ENCODE measurements around the gene FCRL5.

The FCRL5 gene

GRCh38 chr1:157584503-157584902, 32.2 kb upstream of the FCRL5 start:
- no peaks in the 10 kb centered on the region for H3K27me3 ChIP-seq (ENCODE audit: insufficient read depth, poor library complexity, severe bottlenecking)
- H3K4me3 ChIP-seq (replicated peaks; ENCODE audit: insufficient read depth, low read length) = no peak overlapping the region
- no peak for DNase-seq (ENCODE audit: low read depth in 1 of 2, low spot score in 1 of 2)
- H3K27ac ChIP-seq (replicated peaks) = no peak overlapping the region
- TF ChIP-seq, protein P1, sequence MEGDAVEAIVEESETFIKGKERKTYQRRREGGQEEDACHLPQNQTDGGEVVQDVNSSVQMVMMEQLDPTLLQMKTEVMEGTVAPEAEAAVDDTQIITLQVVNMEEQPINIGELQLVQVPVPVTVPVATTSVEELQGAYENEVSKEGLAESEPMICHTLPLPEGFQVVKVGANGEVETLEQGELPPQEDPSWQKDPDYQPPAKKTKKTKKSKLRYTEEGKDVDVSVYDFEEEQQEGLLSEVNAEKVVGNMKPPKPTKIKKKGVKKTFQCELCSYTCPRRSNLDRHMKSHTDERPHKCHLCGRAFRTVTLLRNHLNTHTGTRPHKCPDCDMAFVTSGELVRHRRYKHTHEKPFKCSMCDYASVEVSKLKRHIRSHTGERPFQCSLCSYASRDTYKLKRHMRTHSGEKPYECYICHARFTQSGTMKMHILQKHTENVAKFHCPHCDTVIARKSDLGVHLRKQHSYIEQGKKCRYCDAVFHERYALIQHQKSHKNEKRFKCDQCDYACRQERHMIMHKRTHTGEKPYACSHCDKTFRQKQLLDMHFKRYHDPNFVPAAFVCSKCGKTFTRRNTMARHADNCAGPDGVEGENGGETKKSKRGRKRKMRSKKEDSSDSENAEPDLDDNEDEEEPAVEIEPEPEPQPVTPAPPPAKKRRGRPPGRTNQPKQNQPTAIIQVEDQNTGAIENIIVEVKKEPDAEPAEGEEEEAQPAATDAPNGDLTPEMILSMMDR (IDR thresholded peaks at IDR 0.05; ENCODE audit: insufficient read depth, low read length) = no peak
- TF ChIP-seq REST (IDR thresholded peaks at IDR 0.05; ENCODE audit: insufficient replicate concordance, low read depth) = no peak
- no peak for TF ChIP-seq SPI1 (IDR thresholded peaks at IDR 0.05; ENCODE audit: borderline replicate concordance, low read depth)
- no peak for TF ChIP-seq POLR2AphosphoS5 (IDR thresholded peaks at IDR 0.05; ENCODE audit: low read depth)
- TF ChIP-seq GABPA (IDR thresholded peaks at IDR 0.05; ENCODE audit: low read depth) = no peak

DNA sequence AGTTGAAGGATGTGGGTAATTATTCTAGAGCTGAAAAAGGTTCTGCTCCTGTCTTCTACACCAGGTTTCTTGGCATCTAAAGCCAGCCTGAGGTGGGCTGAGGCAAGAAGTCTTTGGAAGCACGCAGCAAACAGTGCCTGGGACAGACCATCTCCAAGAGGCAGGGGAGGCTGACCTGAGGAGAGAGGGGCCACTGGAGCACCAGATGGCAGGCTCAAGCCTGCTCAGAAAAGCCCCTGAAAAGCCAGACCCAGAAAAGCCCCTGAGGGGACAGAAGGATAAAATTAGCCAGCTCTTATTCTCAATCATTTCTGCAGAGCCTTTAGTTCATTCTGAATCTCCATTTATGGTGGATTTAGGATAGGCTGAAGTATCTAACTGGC, 28.5 kb upstream of the FCRL5 start:
- no peak for DNase-seq (ENCODE audit: low read depth in 1 of 2, low spot score in 1 of 2)
- TF ChIP-seq REST (IDR thresholded peaks at IDR 0.05; ENCODE audit: insufficient replicate concordance, low read depth) = no peak
- TF ChIP-seq, protein P1 (IDR thresholded peaks at IDR 0.05; ENCODE audit: insufficient read depth, low read length) = no peak
- TF ChIP-seq SPI1 (IDR thresholded peaks at IDR 0.05; ENCODE audit: borderline replicate concordance, low read depth) = no peak
- no peak for TF ChIP-seq POLR2AphosphoS5 (IDR thresholded peaks at IDR 0.05; ENCODE audit: low read depth)
- TF ChIP-seq GABPA (IDR thresholded peaks at IDR 0.05; ENCODE audit: low read depth) = no peak
- H3K4me3 ChIP-seq (replicated peaks; ENCODE audit: insufficient read depth, low read length) = no peak overlapping the region
- no peak overlapping the region for H3K27ac ChIP-seq (replicated peaks)
- H3K27me3 ChIP-seq (ENCODE audit: insufficient read depth, poor library complexity, severe bottlenecking) = no peaks in the 10 kb centered on the region

- peak; percentile 30 to 55 for DNase-seq (ENCODE audit: low read depth in 1 of 2, low spot score in 1 of 2)
- TF ChIP-seq, protein P1 (IDR thresholded peaks at IDR 0.05; ENCODE audit: insufficient read depth, low read length) = peak; percentile 56
- no peak for TF ChIP-seq GABPA (IDR thresholded peaks at IDR 0.05; ENCODE audit: low read depth)
- H3K27me3 ChIP-seq (ENCODE audit: insufficient read depth, poor library complexity, severe bottlenecking) = no peaks in the 10 kb centered on the region
- no peak overlapping the region for H3K4me3 ChIP-seq (replicated peaks; ENCODE audit: insufficient read depth, low read length)
- H3K27ac ChIP-seq (replicated peaks) = no peak overlapping the region
These were observed 28.0 kb upstream of the FCRL5 start for GRCh38 chr1:157580179-157580827.

GRCh38 chr1:157577420-157577819, 25.1 kb upstream of the FCRL5 start:
- Histone ChIP-seq H3K27ac (replicated peaks) (no peak overlapping the region), H3K27me3 (ENCODE audit: insufficient read depth, poor library complexity, severe bottlenecking) (no peaks in the 10 kb centered on the region), H3K4me3 (replicated peaks; ENCODE audit: insufficient read depth, low read length) (no peak overlapping the region)
- TF ChIP-seq, protein P1 (IDR thresholded peaks at IDR 0.05; ENCODE audit: insufficient read depth, low read length) = no peak
- no peak for TF ChIP-seq POLR2AphosphoS5 (IDR thresholded peaks at IDR 0.05; ENCODE audit: low read depth)
- no peak for TF ChIP-seq GABPA (IDR thresholded peaks at IDR 0.05; ENCODE audit: low read depth)
- no peak for TF ChIP-seq REST (IDR thresholded peaks at IDR 0.05; ENCODE audit: insufficient replicate concordance, low read depth)
- no peak for TF ChIP-seq SPI1 (IDR thresholded peaks at IDR 0.05; ENCODE audit: borderline replicate concordance, low read depth)
- peak in 1 of 2 experiments; percentile 24 for DNase-seq (ENCODE audit: low read depth in 1 of 2, low spot score in 1 of 2)

Measured in HL-60 (cell line).